CD4-positive, alpha-beta T cell (primary cell): Measurements from ENCODE around the gene WDR72. TPM values are rescaled to one million over a fixed set of nuclear protein-coding genes. Genes with fewer than 3 reads are reported as not detected.

Experiments used
- ATAC-seq: fragments of 200-7000 bp; cut with Tn5 transposase; one replicate; pipeline ENCODE4 v1.10.0; 2022; ENCODE audit warnings: mild to moderate bottlenecking; ENCODE audit not compliant: poor library complexity
- CTCF ChIA-PET: fragments of 350-600 bp; sonication (Branson Sonifier 250); formaldehyde crosslinking; loops from one replicate; lab custom pipeline; 2021; ENCODE audit warnings: antibody characterized with exemption, inconsistent platforms; lab: Charles Lee
- POLR2A ChIA-PET: fragments of 350-600 bp; sonication (Branson Sonifier 250); formaldehyde crosslinking; loops from one replicate; lab custom pipeline; 2021; ENCODE audit warnings: antibody characterized with exemption, inconsistent platforms; lab: Charles Lee
- DNase-seq, 14 experiments: peaks; one replicate each; pipeline ENCODE4 v3.0.0-alpha.2; 2013 to 2020; ENCODE audit warnings: mixed read lengths in 2 of 14
- H3K27ac ChIP-seq, 2 donors: one replicate each; pipeline versions ENCODE4 v1.5.1 to v1.7.0; 2013; ENCODE audit warnings: low read length in 2 of 2, low read depth in 1 of 2, mild to moderate bottlenecking in 1 of 2
- H3K27me3 ChIP-seq, 2 experiments: 1 replicate in 1 of 2; 2 replicates in 1 of 2; pipeline versions ENCODE4 v1.6.1 to v1.7.0; 2013; ENCODE audit warnings: low read length in 2 of 2, control low read depth in 1 of 2, mild to moderate bottlenecking in 1 of 2, moderate library complexity in 1 of 2; ENCODE audit not compliant: insufficient read depth in 2 of 2, control insufficient read depth in 1 of 2
- H3K36me3 ChIP-seq: one replicate; pipeline ENCODE4 v1.6.1; 2013; ENCODE audit warnings: low read length, control low read depth; ENCODE audit not compliant: insufficient read depth
- H3K4me1 ChIP-seq: one replicate; pipeline ENCODE4 v1.6.1; 2013; ENCODE audit warnings: low read length, control low read depth; ENCODE audit not compliant: insufficient read depth
- H3K4me3 ChIP-seq: one replicate; pipeline ENCODE4 v1.5.1; 2013; ENCODE audit warnings: mild to moderate bottlenecking, low read length, moderate library complexity
- H3K9me3 ChIP-seq, 2 experiments: 1 replicate in 1 of 2; 2 replicates in 1 of 2; pipeline versions ENCODE4 v1.6.1 to v1.7.0; 2013; ENCODE audit warnings: low read length in 2 of 2, mild to moderate bottlenecking in 2 of 2, control low read depth in 1 of 2, moderate library complexity in 1 of 2; ENCODE audit not compliant: control insufficient read depth in 1 of 2, insufficient read depth in 1 of 2
- H3K27ac Mint-ChIP-seq: one replicate; pipeline ENCODE4 v1.8.0; 2020; ENCODE audit warnings: mixed read lengths
- H3K27me3 Mint-ChIP-seq: one replicate; pipeline ENCODE4 v1.8.0; 2021; ENCODE audit warnings: mixed read lengths
- H3K36me3 Mint-ChIP-seq: one replicate; pipeline ENCODE4 v1.8.0; 2021; ENCODE audit warnings: low read depth, mixed read lengths
- H3K4me1 Mint-ChIP-seq: one replicate; pipeline ENCODE4 v1.8.0; 2021; ENCODE audit warnings: low read depth, mixed read lengths
- H3K4me3 Mint-ChIP-seq: one replicate; pipeline ENCODE4 v1.8.0; 2020; ENCODE audit warnings: mild to moderate bottlenecking, mixed read lengths
- H3K9me3 Mint-ChIP-seq: one replicate; pipeline ENCODE4 v1.8.0; 2020; ENCODE audit warnings: mixed read lengths
- CTCF ChIP-seq: fragments of 200-600 bp; IDR thresholded peaks from one replicate; pipeline ENCODE4 v1.8.0; 2022; ENCODE audit warnings: antibody characterized with exemption, mild to moderate bottlenecking
- intact Hi-C, 2 experiments: fragments of 100-400 bp; cut with DNase I in 1 of 2; cut with micrococcal nuclease in 1 of 2; formaldehyde crosslinking; loops; one replicate each; pipeline versions ENCODE4 v1.15.1 to v1.9.0; 2023 to 2025; cut with DNase I, micrococcal nuclease
- total RNA-seq, 174 experiments: library from RNA in 2 of 174; stranded (reverse) in 2 of 174; gene quantifications; one replicate each; pipeline ENCODE4 v1.2.3 and lab custom pipeline; 2021 to 2026

The WDR72 gene
- total RNA-seq, 2 experiments from 2014 or later = not detected

GRCh38 chr15:53580366-53580765 lies 179.1 kb downstream of the WDR72 start:
- no peak overlapping the region for H3K27ac Mint-ChIP-seq
- ATAC-seq (no peak), DNase-seq (no peak)
- H3K27me3 Mint-ChIP-seq = no peaks in the 10 kb centered on the region
- Histone ChIP-seq H3K9me3 (no peaks in the 10 kb centered on the region), H3K27ac (no peak overlapping the region), H3K4me3 (no peak overlapping the region), H3K4me1 (no peaks in the 10 kb centered on the region), H3K36me3 (no peaks in the 10 kb centered on the region), H3K27me3 (no peaks in the 10 kb centered on the region)
- H3K36me3 Mint-ChIP-seq = no peaks in the 10 kb centered on the region
- TF ChIP-seq CTCF = no peak
- intact Hi-C loops = no loop called here
- POLR2A ChIA-PET = no interaction called here
- no peak overlapping the region for H3K4me3 Mint-ChIP-seq
- no peaks in the 10 kb centered on the region for H3K4me1 Mint-ChIP-seq
- H3K9me3 Mint-ChIP-seq = no peaks in the 10 kb centered on the region
- CTCF ChIA-PET = interaction anchor here (1.4 kb wide), 1 partner anchor 17 kb away, joined by 3 read pairs; no protein-coding TSS in a partner anchor

- no peaks in the 10 kb centered on the region for H3K27me3 Mint-ChIP-seq
- H3K4me1 Mint-ChIP-seq = no peaks in the 10 kb centered on the region
- Histone ChIP-seq H3K4me1 (no peaks in the 10 kb centered on the region), H3K9me3 (peaks cover 0 to 3% of the 10 kb centered on the region in 2 experiments), H3K27me3 (no peaks in the 10 kb centered on the region), H3K36me3 (no peaks in the 10 kb centered on the region), H3K27ac (no peak overlapping the region), H3K4me3 (no peak overlapping the region)
- CTCF ChIA-PET = no interaction called here
- intact Hi-C loops = no loop called here
- no peak for DNase-seq
- POLR2A ChIA-PET = no interaction called here
- no peak overlapping the region for H3K4me3 Mint-ChIP-seq
- H3K9me3 Mint-ChIP-seq = no peaks in the 10 kb centered on the region
- H3K27ac Mint-ChIP-seq = no peak overlapping the region
- no peak for ATAC-seq
- no peaks in the 10 kb centered on the region for H3K36me3 Mint-ChIP-seq
- TF ChIP-seq CTCF = no peak
Observed at GRCh38 chr15:53576841-53577240, 182.6 kb downstream of the WDR72 start.

GRCh38 chr15:53573091-53573490 lies 186.4 kb downstream of the WDR72 start:
- intact Hi-C loops = no loop called here
- no peaks in the 10 kb centered on the region for H3K4me1 Mint-ChIP-seq
- ChIA-PET CTCF (no interaction called here), POLR2A (no interaction called here)
- H3K4me1 ChIP-seq = no peaks in the 10 kb centered on the region
- H3K4me3 Mint-ChIP-seq = no peak overlapping the region
- H3K27ac ChIP-seq = no peak overlapping the region
- H3K27ac Mint-ChIP-seq = no peak overlapping the region
- TF ChIP-seq CTCF = no peak
- DNase-seq (no peak), ATAC-seq (no peak)
- no peaks in the 10 kb centered on the region for H3K36me3 ChIP-seq
- H3K27me3 Mint-ChIP-seq = no peaks in the 10 kb centered on the region
- H3K27me3 ChIP-seq = no peaks in the 10 kb centered on the region
- no peaks in the 10 kb centered on the region for H3K9me3 Mint-ChIP-seq
- H3K4me3 ChIP-seq = no peak overlapping the region
- H3K36me3 Mint-ChIP-seq = no peaks in the 10 kb centered on the region
- H3K9me3 ChIP-seq = peaks cover 0 to 3% of the 10 kb centered on the region in 2 experiments
